ENCODE measurements around the gene KRTAP4-11. TPM values are rescaled to one million over a fixed set of nuclear protein-coding genes. Genes with fewer than 3 reads are reported as not detected.

KRTAP4-11 gene
- total and polyA plus RNA-seq, 2 of the 13 experiments (the other 11 are each of a cell fraction or from before 2014, with no cell fraction given), result not detected

- TF ChIP-seq ZFAT (CRISPR knock-in tag; conservative IDR thresholded peaks at IDR 0.05) (no peak), KDM5B (CRISPR knock-in tag; IDR thresholded peaks at IDR 0.05; ENCODE audit: borderline replicate concordance) (no peak), ZSCAN31 (CRISPR knock-in tag; IDR thresholded peaks at IDR 0.05; ENCODE audit: low read depth) (no peak), PHB2 (IDR thresholded peaks at IDR 0.05; ENCODE audit: partially characterized antibody) (no peak), RFX3 (CRISPR knock-in tag; IDR thresholded peaks at IDR 0.05) (no peak), TMF1 (CRISPR knock-in tag; IDR thresholded peaks at IDR 0.05; ENCODE audit: low read depth) (no peak), ONECUT2 (CRISPR knock-in tag; IDR thresholded peaks at IDR 0.05) (no peak)
- TF ChIP-seq, protein P1, sequence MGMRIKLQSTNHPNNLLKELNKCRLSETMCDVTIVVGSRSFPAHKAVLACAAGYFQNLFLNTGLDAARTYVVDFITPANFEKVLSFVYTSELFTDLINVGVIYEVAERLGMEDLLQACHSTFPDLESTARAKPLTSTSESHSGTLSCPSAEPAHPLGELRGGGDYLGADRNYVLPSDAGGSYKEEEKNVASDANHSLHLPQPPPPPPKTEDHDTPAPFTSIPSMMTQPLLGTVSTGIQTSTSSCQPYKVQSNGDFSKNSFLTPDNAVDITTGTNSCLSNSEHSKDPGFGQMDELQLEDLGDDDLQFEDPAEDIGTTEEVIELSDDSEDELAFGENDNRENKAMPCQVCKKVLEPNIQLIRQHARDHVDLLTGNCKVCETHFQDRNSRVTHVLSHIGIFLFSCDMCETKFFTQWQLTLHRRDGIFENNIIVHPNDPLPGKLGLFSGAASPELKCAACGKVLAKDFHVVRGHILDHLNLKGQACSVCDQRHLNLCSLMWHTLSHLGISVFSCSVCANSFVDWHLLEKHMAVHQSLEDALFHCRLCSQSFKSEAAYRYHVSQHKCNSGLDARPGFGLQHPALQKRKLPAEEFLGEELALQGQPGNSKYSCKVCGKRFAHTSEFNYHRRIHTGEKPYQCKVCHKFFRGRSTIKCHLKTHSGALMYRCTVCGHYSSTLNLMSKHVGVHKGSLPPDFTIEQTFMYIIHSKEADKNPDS (CRISPR knock-in tag; IDR thresholded peaks at IDR 0.05), result no peak
Observed at GRCh38 chr17:41167561-41167960, 49.4 kb upstream of the KRTAP4-11 start (continued).

GRCh38 chr17:41163828-41164227 lies 45.7 kb upstream of the KRTAP4-11 start:
- ChIA-PET CTCF (ENCODE audit: low intra/inter-chr PET ratio, low total read pairs) (no interaction called here), POLR2A (no interaction called here)
- BruUV-seq (replicated peaks), result no TSS peak
- FAIRE-seq (no peak), DNase-seq (ENCODE audit: low spot score) (no peak), ATAC-seq (no peak)
- Histone ChIP-seq H3K4me1 (ENCODE audit: insufficient read depth, low read length) (no peaks in the 10 kb centered on the region), H3K4me3 (replicated peaks in 1 of 3; ENCODE audit: insufficient read depth in 1 of 3, low read depth in 2 of 3, low read length in 3 of 3) (no peak overlapping the region), H3K79me2 (ENCODE audit: insufficient read depth, low read length) (no peaks in the 10 kb centered on the region), H3K27ac (ENCODE audit: extremely low read length, insufficient read depth, low read length) (no peak overlapping the region), H2AFZ (ENCODE audit: low read length) (no peak overlapping the region), H3K9ac (ENCODE audit: insufficient read depth, low read depth, low read length) (no peak overlapping the region), H3K9me3 (ENCODE audit: low read length) (no peaks in the 10 kb centered on the region), H3K27me3 (ENCODE audit: control insufficient read depth in 1 of 2, insufficient read depth in 2 of 2, low read length in 2 of 2) (peaks cover 2 to 3% of the 10 kb centered on the region in 2 experiments; a peak in 1 of 5 replicates), H3K36me3 (replicated peaks in 1 of 2; ENCODE audit: control insufficient read depth in 1 of 2, insufficient read depth in 2 of 2, low read length in 2 of 2) (no peaks in the 10 kb centered on the region), H4K20me1 (ENCODE audit: insufficient read depth, low read length) (no peaks in the 10 kb centered on the region), H3K4me2 (ENCODE audit: low read depth, low read length) (no peak overlapping the region)
- WGBS (ENCODE audit: low lambda C conversion rate), result 26% methylated on average over 7 of the region's 7 CpGs
- intact Hi-C loops (cut with micrococcal nuclease; ENCODE audit: unreplicated experiment) (no loop called here), in situ Hi-C loops (cut with HindIII; ENCODE audit: extremely low pct_ligation_motif_present, low pct_unique_long_range_greater_than_20kb) (no loop called here)
- TF ChIP-seq MATR3 (CRISPR knock-in tag; IDR thresholded peaks at IDR 0.05), result no peak
- TF ChIP-seq MED13 (CRISPR knock-in tag; IDR thresholded peaks at IDR 0.05), result no peak
- no peak for TF ChIP-seq ZNF773 (CRISPR knock-in tag; IDR thresholded peaks at IDR 0.05; ENCODE audit: borderline replicate concordance)
- no peak for TF ChIP-seq HNRNPL (IDR thresholded peaks at IDR 0.05; ENCODE audit: low read depth, low read length)
- TF ChIP-seq ZBED4 (CRISPR knock-in tag; IDR thresholded peaks at IDR 0.05; ENCODE audit: borderline replicate concordance), result no peak
- TF ChIP-seq RFXAP (CRISPR knock-in tag; IDR thresholded peaks at IDR 0.05; ENCODE audit: borderline replicate concordance), result no peak
- no peak for TF ChIP-seq ZNF777 (CRISPR knock-in tag; IDR thresholded peaks at IDR 0.05)
- TF ChIP-seq ZSCAN12 (CRISPR knock-in tag; IDR thresholded peaks at IDR 0.05), result no peak
- no peak for TF ChIP-seq CREBL2 (CRISPR knock-in tag; IDR thresholded peaks at IDR 0.05; ENCODE audit: borderline replicate concordance)
- no peak for TF ChIP-seq ZNF17 (CRISPR knock-in tag; IDR thresholded peaks at IDR 0.05)
- no peak for TF ChIP-seq ZNF761 (CRISPR knock-in tag; conservative IDR thresholded peaks at IDR 0.05)
- no peak for TF ChIP-seq ZNF619 (CRISPR knock-in tag; IDR thresholded peaks at IDR 0.05)
- TF ChIP-seq AGO2 (optimal IDR thresholded peaks at IDR 0.05; ENCODE audit: low read depth, low read length), result no peak
